Gastroesophageal sphincter (tissue), 3 donors: ENCODE data around the gene CC2D2A.
"Not testable (repeated sequence)": the region's sequence is repeated elsewhere in the genome, so short reads cannot be mapped to it uniquely, and the experiment has no call there.

Experiments
- POLR2A ChIP-seq, 2 donors: fragments of 450-650 bp; IDR thresholded peaks; one replicate each; pipeline ENCODE4 v1.6.1; 2017; ENCODE audit warnings: antibody characterized with exemption in 2 of 2, mild to moderate bottlenecking in 2 of 2, moderate library complexity in 1 of 2
- POLR2AphosphoS5 ChIP-seq: sonication (generic); formaldehyde crosslinking; IDR thresholded peaks from one replicate; pipeline ENCODE4 v1.6.1; 2017; ENCODE audit warnings: antibody characterized with exemption
- TF ChIP-seq, protein P1 (sequence below), 4 experiments: fragments of 200-600 bp in 2 of 4; fragments of 450-650 bp in 2 of 4; sonication (generic) in 1 of 4; IDR thresholded peaks; one replicate each; pipeline ENCODE4 v1.5.1; 2017 to 2019; ENCODE audit warnings: antibody characterized with exemption in 4 of 4, mild to moderate bottlenecking in 2 of 4, moderate library complexity in 2 of 4

DNA sequence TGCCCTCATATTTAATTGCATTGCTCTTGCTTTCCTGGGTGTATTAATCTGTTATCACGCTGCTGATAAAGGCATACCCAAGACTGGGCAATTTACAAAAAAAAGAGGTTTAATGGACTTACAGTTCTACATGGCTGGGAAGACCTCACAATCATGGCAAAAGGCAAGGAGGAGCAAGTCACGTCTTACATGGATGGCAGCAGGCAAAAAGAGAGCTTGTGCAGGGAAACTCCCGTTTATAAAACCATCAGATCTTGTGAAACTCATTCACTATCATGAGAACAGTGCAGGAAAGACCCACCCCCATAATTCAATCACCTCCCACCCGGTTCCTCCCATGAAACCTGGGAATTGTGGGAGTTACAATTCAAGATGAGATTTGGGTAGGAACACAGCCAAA, 48.0 kb downstream of the CC2D2A start:
- not testable (repeated sequence) for TF ChIP-seq POLR2A (IDR thresholded peaks at IDR 0.05); POLR2AphosphoS5
- TF ChIP-seq, protein P1, sequence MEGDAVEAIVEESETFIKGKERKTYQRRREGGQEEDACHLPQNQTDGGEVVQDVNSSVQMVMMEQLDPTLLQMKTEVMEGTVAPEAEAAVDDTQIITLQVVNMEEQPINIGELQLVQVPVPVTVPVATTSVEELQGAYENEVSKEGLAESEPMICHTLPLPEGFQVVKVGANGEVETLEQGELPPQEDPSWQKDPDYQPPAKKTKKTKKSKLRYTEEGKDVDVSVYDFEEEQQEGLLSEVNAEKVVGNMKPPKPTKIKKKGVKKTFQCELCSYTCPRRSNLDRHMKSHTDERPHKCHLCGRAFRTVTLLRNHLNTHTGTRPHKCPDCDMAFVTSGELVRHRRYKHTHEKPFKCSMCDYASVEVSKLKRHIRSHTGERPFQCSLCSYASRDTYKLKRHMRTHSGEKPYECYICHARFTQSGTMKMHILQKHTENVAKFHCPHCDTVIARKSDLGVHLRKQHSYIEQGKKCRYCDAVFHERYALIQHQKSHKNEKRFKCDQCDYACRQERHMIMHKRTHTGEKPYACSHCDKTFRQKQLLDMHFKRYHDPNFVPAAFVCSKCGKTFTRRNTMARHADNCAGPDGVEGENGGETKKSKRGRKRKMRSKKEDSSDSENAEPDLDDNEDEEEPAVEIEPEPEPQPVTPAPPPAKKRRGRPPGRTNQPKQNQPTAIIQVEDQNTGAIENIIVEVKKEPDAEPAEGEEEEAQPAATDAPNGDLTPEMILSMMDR (IDR thresholded peaks at IDR 0.05) = not testable (repeated sequence)
